NB4 (cell line): ENCODE data around the gene RAD51B.

ENCODE experiments used
- MYC ChIP-seq: IDR thresholded peaks from 2 replicates; pipeline ENCODE4 v1.6.1; 2011; ENCODE audit warnings: low read depth, low read length
- POLR2A ChIP-seq: IDR thresholded peaks from 2 replicates; pipeline ENCODE4 v1.6.1; 2011; ENCODE audit warnings: mild to moderate bottlenecking; ENCODE audit not compliant: insufficient read length; ENCODE audit errors: extremely low read depth
- TF ChIP-seq, protein P1 (sequence below): IDR thresholded peaks from one replicate; pipeline ENCODE4 v1.5.1; 2012; ENCODE audit warnings: low read depth, low read length
- TF ChIP-seq, protein P2 (sequence below): IDR thresholded peaks from 2 replicates; pipeline ENCODE4 v1.6.1; 2011; ENCODE audit warnings: low read depth, low read length

DNA sequence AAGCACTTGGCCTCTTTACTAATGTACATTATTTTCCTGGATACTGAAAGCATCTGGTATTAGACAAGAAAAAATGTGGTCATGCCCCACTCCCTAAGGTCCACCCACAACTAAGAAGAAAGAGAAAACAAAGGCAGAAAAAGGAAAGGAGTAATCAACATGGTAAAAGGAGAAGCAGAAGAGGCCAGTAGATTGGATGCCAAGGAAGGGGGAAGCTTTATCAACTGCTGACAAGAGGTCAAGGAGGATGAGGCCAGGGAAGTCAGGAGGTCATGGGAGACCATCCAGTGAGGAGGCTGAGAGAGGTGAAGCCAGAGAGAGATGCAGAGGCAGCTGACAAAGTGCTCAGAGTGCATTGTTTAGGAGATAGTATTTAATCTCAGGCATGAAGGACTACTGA, 589.8 kb downstream of the RAD51B start:
- TF ChIP-seq POLR2A (no peak), MYC (no peak)
- TF ChIP-seq, protein P1, sequence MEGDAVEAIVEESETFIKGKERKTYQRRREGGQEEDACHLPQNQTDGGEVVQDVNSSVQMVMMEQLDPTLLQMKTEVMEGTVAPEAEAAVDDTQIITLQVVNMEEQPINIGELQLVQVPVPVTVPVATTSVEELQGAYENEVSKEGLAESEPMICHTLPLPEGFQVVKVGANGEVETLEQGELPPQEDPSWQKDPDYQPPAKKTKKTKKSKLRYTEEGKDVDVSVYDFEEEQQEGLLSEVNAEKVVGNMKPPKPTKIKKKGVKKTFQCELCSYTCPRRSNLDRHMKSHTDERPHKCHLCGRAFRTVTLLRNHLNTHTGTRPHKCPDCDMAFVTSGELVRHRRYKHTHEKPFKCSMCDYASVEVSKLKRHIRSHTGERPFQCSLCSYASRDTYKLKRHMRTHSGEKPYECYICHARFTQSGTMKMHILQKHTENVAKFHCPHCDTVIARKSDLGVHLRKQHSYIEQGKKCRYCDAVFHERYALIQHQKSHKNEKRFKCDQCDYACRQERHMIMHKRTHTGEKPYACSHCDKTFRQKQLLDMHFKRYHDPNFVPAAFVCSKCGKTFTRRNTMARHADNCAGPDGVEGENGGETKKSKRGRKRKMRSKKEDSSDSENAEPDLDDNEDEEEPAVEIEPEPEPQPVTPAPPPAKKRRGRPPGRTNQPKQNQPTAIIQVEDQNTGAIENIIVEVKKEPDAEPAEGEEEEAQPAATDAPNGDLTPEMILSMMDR: no peak
- TF ChIP-seq, protein P2, sequence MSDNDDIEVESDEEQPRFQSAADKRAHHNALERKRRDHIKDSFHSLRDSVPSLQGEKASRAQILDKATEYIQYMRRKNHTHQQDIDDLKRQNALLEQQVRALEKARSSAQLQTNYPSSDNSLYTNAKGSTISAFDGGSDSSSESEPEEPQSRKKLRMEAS: no peak
